A549 (cell line): ENCODE data around the gene CHST5.

Experiments
- CBX8 ChIP-seq: fragments of 200-600 bp; sonication (generic); IDR thresholded peaks from 2 replicates; pipeline ENCODE4 v1.6.1; 2016
- CEBPB ChIP-seq, 2 experiments: fragments of >200 bp in 1 of 2; sonication (Bioruptor Twin) in 1 of 2; formaldehyde crosslinking in 1 of 2; IDR thresholded peaks; 2 replicates each; pipeline ENCODE4 v1.6.1; 2012 to 2016
- CTCF ChIP-seq: fragments of >200 bp; sonication (Bioruptor Twin); formaldehyde crosslinking; IDR thresholded peaks from 3 replicates; pipeline ENCODE4 v1.5.1; 2016
- EP300 ChIP-seq, 2 experiments: fragments of >200 bp; sonication (Bioruptor Twin); formaldehyde crosslinking; IDR thresholded peaks; 2 replicates in 1 of 2; 3 replicates in 1 of 2; pipeline ENCODE4 v1.6.1; 2016 to 2017
- ESRRA ChIP-seq: fragments of 150-350 bp; IDR thresholded peaks from 2 replicates; pipeline ENCODE4 v1.6.1; 2014; ENCODE audit warnings: mild to moderate bottlenecking, low read length, borderline replicate concordance
- NFE2L2 ChIP-seq: fragments of 150-350 bp; conservative IDR thresholded peaks from 2 replicates; pipeline ENCODE4 v1.6.1; 2014; ENCODE audit warnings: low read length
- PHF8 ChIP-seq: fragments of 200-600 bp; sonication (generic); IDR thresholded peaks from 2 replicates; pipeline ENCODE4 v1.6.1; 2016; ENCODE audit warnings: low read depth, mild to moderate bottlenecking, antibody characterized with exemption, moderate library complexity, borderline replicate concordance
- POLR2A ChIP-seq: IDR thresholded peaks from 2 replicates; pipeline ENCODE4 v1.6.1; 2012; ENCODE audit warnings: mild to moderate bottlenecking, low read length
- RAD21 ChIP-seq, 2 experiments: fragments of >200 bp in 1 of 2; sonication (Bioruptor Twin) in 1 of 2; formaldehyde crosslinking in 1 of 2; IDR thresholded peaks in 1 of 2; conservative IDR thresholded peaks in 1 of 2; 2 replicates in 1 of 2; 3 replicates in 1 of 2; pipeline ENCODE4 v1.6.1; 2012 to 2018; ENCODE audit warnings: inconsistent platforms in 1 of 2

- TF ChIP-seq CTCF (no peak), POLR2A (no peak), RAD21 (conservative IDR thresholded peaks at IDR 0.05 in 1 of 2, IDR thresholded peaks at IDR 0.05 in 1 of 2) (no peak), PHF8 (no peak), NFE2L2 (no peak), EP300 (IDR thresholded peaks at IDR 0.05) (no peak), CBX8 (no peak), CEBPB (IDR thresholded peaks at IDR 0.05) (no peak), ESRRA (no peak)
Measured at GRCh38 chr16:75494661-75495075, 41.2 kb downstream of the CHST5 start.
